Measurements from ENCODE around the gene AXDND1.
A peak's percentile ranks its signal among the peaks of the same experiment; 100 is the strongest.
"Not testable (repeated sequence)": the region's sequence is repeated elsewhere in the genome, so short reads cannot be mapped to it uniquely, and the experiment has no call there.

The AXDND1 gene

GRCh38 chr1:179493323-179493722 is 127.6 kb downstream of the AXDND1 start:
- no peak overlapping the region for H3K27ac ChIP-seq
- ChIA-PET POLR2A (ENCODE audit: low non-redundant PET) (no interaction called here), CTCF (no interaction called here)
- peak; percentile 3 for DNase-seq (ENCODE audit: low spot score)
- TF ChIP-seq, protein P1, sequence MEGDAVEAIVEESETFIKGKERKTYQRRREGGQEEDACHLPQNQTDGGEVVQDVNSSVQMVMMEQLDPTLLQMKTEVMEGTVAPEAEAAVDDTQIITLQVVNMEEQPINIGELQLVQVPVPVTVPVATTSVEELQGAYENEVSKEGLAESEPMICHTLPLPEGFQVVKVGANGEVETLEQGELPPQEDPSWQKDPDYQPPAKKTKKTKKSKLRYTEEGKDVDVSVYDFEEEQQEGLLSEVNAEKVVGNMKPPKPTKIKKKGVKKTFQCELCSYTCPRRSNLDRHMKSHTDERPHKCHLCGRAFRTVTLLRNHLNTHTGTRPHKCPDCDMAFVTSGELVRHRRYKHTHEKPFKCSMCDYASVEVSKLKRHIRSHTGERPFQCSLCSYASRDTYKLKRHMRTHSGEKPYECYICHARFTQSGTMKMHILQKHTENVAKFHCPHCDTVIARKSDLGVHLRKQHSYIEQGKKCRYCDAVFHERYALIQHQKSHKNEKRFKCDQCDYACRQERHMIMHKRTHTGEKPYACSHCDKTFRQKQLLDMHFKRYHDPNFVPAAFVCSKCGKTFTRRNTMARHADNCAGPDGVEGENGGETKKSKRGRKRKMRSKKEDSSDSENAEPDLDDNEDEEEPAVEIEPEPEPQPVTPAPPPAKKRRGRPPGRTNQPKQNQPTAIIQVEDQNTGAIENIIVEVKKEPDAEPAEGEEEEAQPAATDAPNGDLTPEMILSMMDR (conservative IDR thresholded peaks at IDR 0.05; ENCODE audit: low read depth) = no peak

GRCh38 chr1:179506199-179506598 is 140.4 kb downstream of the AXDND1 start:
- CTCF ChIA-PET = interaction anchor here (0.6 kb wide), 1 partner anchor 1449 kb away, joined by 3 read pairs; no protein-coding TSS in a partner anchor
- TF ChIP-seq, protein P1 (conservative IDR thresholded peaks at IDR 0.05; ENCODE audit: low read depth) = no peak
- no peak overlapping the region for H3K27ac ChIP-seq
- POLR2A ChIA-PET (ENCODE audit: low non-redundant PET) = no interaction called here
- DNase-seq (ENCODE audit: low spot score) = no peak

DNA sequence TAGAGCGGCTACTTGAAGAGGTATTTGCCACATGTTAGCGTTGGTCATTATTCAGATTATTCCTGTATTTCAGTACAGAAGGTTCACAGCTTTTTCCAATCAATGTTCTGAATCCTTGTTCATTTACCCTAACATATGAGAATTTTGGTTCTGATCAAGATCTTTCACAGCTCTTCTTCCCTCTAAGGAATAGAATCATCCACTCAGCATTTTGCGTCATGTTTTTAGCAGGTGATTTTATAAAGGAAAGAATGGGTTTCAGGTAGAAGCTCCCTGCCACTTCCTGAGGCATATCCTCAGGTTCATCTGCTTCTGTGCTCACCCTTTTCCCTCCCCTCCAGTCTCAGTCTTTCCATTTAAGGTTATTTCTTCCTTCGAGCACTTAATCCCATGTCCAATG is 143.6 kb downstream of the AXDND1 start:
- TF ChIP-seq, protein P1 (conservative IDR thresholded peaks at IDR 0.05; ENCODE audit: low read depth) = no peak
- POLR2A ChIA-PET (ENCODE audit: low non-redundant PET) = no interaction called here
- H3K27ac ChIP-seq = no peak overlapping the region
- CTCF ChIA-PET = no interaction called here
- no peak for DNase-seq (ENCODE audit: low spot score)

DNA sequence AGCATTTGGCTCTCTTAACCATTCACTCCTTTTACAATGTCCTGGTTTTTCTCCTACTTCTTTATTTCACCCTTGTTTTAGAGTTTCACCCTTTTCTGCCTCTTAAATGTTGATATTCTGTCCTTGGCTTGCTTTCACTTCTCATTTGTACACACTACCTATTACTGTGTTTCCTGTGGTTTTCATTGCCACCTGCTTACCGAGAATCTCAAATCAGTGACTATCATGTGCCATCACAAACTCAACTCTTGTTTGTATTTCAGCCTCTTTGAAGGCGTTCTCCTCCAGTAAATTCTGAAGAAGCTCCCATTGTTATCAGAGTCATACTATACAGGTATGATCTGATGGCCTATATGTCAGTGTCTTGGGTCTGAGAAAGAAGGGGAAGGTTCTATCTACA is 144.3 kb downstream of the AXDND1 start:
- no peak for DNase-seq (ENCODE audit: low spot score)
- TF ChIP-seq, protein P1 (conservative IDR thresholded peaks at IDR 0.05; ENCODE audit: low read depth) = no peak
- CTCF ChIA-PET = no interaction called here
- POLR2A ChIA-PET (ENCODE audit: low non-redundant PET) = no interaction called here
- H3K27ac ChIP-seq = no peak overlapping the region

DNA sequence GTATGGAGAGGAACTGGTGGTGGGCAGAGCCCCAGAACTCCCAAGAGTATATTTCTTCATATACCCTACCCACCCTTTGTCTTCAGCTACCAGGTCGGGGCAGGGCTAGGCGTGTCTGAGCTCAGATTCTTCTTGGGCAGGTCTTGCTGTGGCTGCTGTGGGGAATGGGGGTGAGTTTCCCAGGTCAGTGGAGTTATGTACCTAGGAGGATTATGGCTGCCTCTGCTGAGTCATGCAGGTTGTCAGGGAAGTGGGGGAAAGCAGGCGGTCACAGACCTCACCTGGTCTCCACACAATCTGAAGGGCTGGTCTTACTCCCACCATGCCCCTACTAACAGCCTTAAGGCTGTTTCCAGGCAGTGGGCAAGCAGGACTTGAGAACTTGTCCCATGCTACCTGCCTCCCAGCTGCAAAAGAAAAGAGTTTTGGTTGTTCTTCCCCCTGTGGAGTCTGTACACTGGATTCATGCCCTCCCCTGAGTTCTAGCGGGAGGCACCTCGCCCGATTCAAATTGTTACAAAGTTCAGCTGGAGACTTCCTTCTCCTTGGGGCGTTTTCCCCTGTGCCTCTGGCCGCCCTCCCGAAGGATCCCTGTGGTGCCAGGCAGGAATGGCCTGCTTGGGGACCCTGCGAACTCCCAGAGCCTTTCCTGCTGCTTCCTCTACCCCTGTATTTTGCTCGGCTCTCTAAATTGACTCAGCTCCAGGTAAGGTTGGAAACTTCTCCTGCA is 151.4 kb downstream of the AXDND1 start:
- TF ChIP-seq, protein P1 (conservative IDR thresholded peaks at IDR 0.05; ENCODE audit: low read depth) = no peak
- H3K27ac ChIP-seq = no peak overlapping the region
- ChIA-PET POLR2A (ENCODE audit: low non-redundant PET) (no interaction called here), CTCF (no interaction called here)
- no peak for DNase-seq (ENCODE audit: low spot score)

DNA sequence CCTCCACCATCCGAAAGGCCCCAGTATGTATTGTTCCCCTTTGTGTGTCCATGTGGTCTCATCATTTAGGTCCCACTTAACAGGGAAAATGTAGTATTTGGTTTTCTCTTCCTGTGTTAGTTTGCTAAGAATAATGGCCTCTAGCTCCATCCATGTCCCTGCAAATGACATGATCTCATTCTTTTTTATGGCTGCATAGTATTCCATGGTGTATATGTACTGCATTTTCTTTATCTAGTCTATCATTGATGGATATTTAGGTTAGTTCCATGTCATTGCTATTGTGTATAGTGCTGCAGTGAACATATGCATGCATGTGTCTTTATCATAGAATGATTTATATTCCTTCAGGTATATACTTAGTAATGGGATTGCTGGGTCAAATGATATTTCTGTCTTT is 152.8 kb downstream of the AXDND1 start:
- DNase-seq (ENCODE audit: low spot score); POLR2A ChIA-PET (ENCODE audit: low non-redundant PET): not testable (repeated sequence)
- CTCF ChIA-PET = interaction anchor here (0.8 kb wide), 1 partner anchor 33 kb away, joined by 3 read pairs; no protein-coding TSS in a partner anchor

GRCh38 chr1:179529482-179530195 is 163.9 kb downstream of the AXDND1 start:
- no peak overlapping the region for H3K27ac ChIP-seq
- ChIA-PET CTCF (no interaction called here), POLR2A (ENCODE audit: low non-redundant PET) (no interaction called here)
- TF ChIP-seq, protein P1 (conservative IDR thresholded peaks at IDR 0.05; ENCODE audit: low read depth) = no peak
- no peak for DNase-seq (ENCODE audit: low spot score)

More for the DNA sequence above, 152.8 kb downstream of the AXDND1 start:
- not testable (repeated sequence) for H3K27ac ChIP-seq
